ENCODE measurements around the gene OSBPL10.
"Not testable (repeated sequence)": the region's sequence is repeated elsewhere in the genome, so short reads cannot be mapped to it uniquely, and the experiment has no call there.

Gene OSBPL10

GRCh38 chr3:32004113-32004765 lies 23.2 kb upstream of the OSBPL10 start:
- H3K27me3 ChIP-seq (ENCODE audit: insufficient read depth, low read length): no peaks in the 10 kb centered on the region
- H3K9me3 ChIP-seq (ENCODE audit: insufficient read depth, low read depth, low read length): no peaks in the 10 kb centered on the region
- no peaks in the 10 kb centered on the region for H3K36me3 ChIP-seq (ENCODE audit: insufficient read depth, low read depth, low read length)
- no peak overlapping the region for H3K4me3 ChIP-seq (ENCODE audit: low read length)
- no peak overlapping the region for H3K27ac ChIP-seq (ENCODE audit: low read length)
- H3K9ac ChIP-seq (ENCODE audit: low read depth, low read length): no peak overlapping the region
- H3K4me1 ChIP-seq (ENCODE audit: insufficient read depth, low read length): peaks cover 17% of the 10 kb centered on the region; the same call in 1 of the 2 replicates

DNA sequence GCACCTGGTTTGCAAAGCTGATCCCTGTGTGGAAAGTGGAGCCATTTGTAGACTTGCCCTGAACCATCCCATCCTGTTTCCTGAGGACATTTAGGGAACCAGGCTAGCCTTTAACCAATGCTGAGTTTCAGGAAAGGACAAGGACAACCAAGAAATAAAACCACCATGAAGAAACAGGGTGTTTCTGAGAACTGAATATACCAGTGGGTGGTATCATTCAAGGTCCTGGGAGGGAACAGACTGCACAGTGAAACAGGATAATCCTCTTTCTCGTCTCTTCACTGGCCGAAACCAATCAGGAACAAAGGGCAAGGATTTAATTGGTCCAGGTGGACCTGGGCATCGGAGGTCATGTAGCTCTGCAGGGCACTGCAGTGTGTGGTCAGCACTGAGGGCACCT lies 22.3 kb upstream of the OSBPL10 start:
- no peak overlapping the region for H3K27ac ChIP-seq (ENCODE audit: low read length)
- no peaks in the 10 kb centered on the region for H3K27me3 ChIP-seq (ENCODE audit: insufficient read depth, low read length)
- no peaks in the 10 kb centered on the region for H3K9me3 ChIP-seq (ENCODE audit: insufficient read depth, low read depth, low read length)
- H3K36me3 ChIP-seq (ENCODE audit: insufficient read depth, low read depth, low read length): no peaks in the 10 kb centered on the region
- peaks cover 17% of the 10 kb centered on the region; the same call in 1 of the 2 replicates for H3K4me1 ChIP-seq (ENCODE audit: insufficient read depth, low read length)
- H3K4me3 ChIP-seq (ENCODE audit: low read length): 0 out of 2 replicates have a peak overlapping the region, but pooled peaks have one; percentile 16
- no peak overlapping the region for H3K9ac ChIP-seq (ENCODE audit: low read depth, low read length)

- no peak overlapping the region for H3K27ac ChIP-seq (ENCODE audit: low read length)
- H3K27me3 ChIP-seq (ENCODE audit: insufficient read depth, low read length): no peaks in the 10 kb centered on the region
- peaks cover 17% of the 10 kb centered on the region; the same call in 1 of the 2 replicates for H3K4me1 ChIP-seq (ENCODE audit: insufficient read depth, low read length)
- H3K9ac ChIP-seq (ENCODE audit: low read depth, low read length): no peak overlapping the region
- no peaks in the 10 kb centered on the region for H3K9me3 ChIP-seq (ENCODE audit: insufficient read depth, low read depth, low read length)
- H3K4me3 ChIP-seq (ENCODE audit: low read length): 0 out of 2 replicates have a peak overlapping the region, but pooled peaks have one; percentile 16
- H3K36me3 ChIP-seq (ENCODE audit: insufficient read depth, low read depth, low read length): no peaks in the 10 kb centered on the region
Measured at GRCh38 chr3:32002561-32003368, 21.7 kb upstream of the OSBPL10 start.

GRCh38 chr3:32000877-32001276 lies 19.8 kb upstream of the OSBPL10 start:
- Histone ChIP-seq H3K9ac (ENCODE audit: low read depth, low read length) (no peak overlapping the region), H3K4me1 (ENCODE audit: insufficient read depth, low read length) (peaks cover 17% of the 10 kb centered on the region; the same call in 1 of the 2 replicates), H3K27ac (ENCODE audit: low read length) (no peak overlapping the region), H3K4me3 (ENCODE audit: low read length) (no peak overlapping the region), H3K36me3 (ENCODE audit: insufficient read depth, low read depth, low read length) (no peaks in the 10 kb centered on the region), H3K9me3 (ENCODE audit: insufficient read depth, low read depth, low read length) (no peaks in the 10 kb centered on the region), H3K27me3 (ENCODE audit: insufficient read depth, low read length) (no peaks in the 10 kb centered on the region)

DNA sequence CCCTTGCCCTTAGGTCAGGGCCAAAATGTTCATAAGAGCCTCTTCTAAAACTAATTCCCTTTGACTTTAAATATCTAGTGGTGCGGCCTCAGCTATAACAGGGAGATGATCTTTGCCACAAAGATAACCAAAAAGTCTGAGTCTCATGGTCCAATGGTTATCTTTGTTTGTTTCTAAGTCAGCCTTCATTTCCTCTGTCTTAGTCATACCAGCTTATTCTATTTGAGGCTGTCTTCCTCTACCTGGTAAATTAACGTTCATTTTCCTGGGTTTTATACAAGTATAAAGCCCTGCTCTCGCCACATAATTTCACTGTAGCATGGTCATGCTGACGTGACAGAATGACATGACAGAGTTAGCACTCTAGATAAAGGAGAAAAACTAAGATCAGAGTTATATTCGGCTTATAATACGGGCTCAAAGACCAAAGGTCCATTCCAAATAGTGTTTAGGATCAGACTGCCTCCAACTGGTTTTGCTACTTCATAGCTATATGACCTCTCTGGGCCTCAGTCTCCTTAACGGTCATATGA lies 18.9 kb upstream of the OSBPL10 start:
- no peak overlapping the region for H3K4me3 ChIP-seq (ENCODE audit: low read length)
- H3K4me1 ChIP-seq (ENCODE audit: insufficient read depth, low read length): peaks cover 17% of the 10 kb centered on the region; the same call in 1 of the 2 replicates
- H3K36me3 ChIP-seq (ENCODE audit: insufficient read depth, low read depth, low read length): no peaks in the 10 kb centered on the region
- H3K27me3 ChIP-seq (ENCODE audit: insufficient read depth, low read length): no peaks in the 10 kb centered on the region
- H3K9me3 ChIP-seq (ENCODE audit: insufficient read depth, low read depth, low read length): no peaks in the 10 kb centered on the region
- H3K9ac ChIP-seq (ENCODE audit: low read depth, low read length): no peak overlapping the region
- H3K27ac ChIP-seq (ENCODE audit: low read length): no peak overlapping the region

GRCh38 chr3:31997500-31997899 lies 16.4 kb upstream of the OSBPL10 start:
- Histone ChIP-seq H3K27me3 (ENCODE audit: insufficient read depth, low read length) (no peaks in the 10 kb centered on the region), H3K9ac (ENCODE audit: low read depth, low read length) (no peak overlapping the region), H3K9me3 (ENCODE audit: insufficient read depth, low read depth, low read length) (no peaks in the 10 kb centered on the region; the same call in 1 of the 2 replicates), H3K27ac (ENCODE audit: low read length) (no peak overlapping the region), H3K4me1 (ENCODE audit: insufficient read depth, low read length) (peaks cover 4% of the 10 kb centered on the region; the same call in 1 of the 2 replicates), H3K4me3 (ENCODE audit: low read length) (no peak overlapping the region), H3K36me3 (ENCODE audit: insufficient read depth, low read depth, low read length) (no peaks in the 10 kb centered on the region)

GRCh38 chr3:31996195-31996594 lies 15.1 kb upstream of the OSBPL10 start:
- Histone ChIP-seq H3K9me3 (ENCODE audit: insufficient read depth, low read depth, low read length) (no peaks in the 10 kb centered on the region; the same call in 1 of the 2 replicates), H3K27ac (ENCODE audit: low read length) (no peak overlapping the region), H3K9ac (ENCODE audit: low read depth, low read length) (no peak overlapping the region), H3K27me3 (ENCODE audit: insufficient read depth, low read length) (no peaks in the 10 kb centered on the region), H3K4me1 (ENCODE audit: insufficient read depth, low read length) (no peaks in the 10 kb centered on the region), H3K36me3 (ENCODE audit: insufficient read depth, low read depth, low read length) (no peaks in the 10 kb centered on the region; the same call in 1 of the 2 replicates), H3K4me3 (ENCODE audit: low read length) (no peak overlapping the region)

GRCh38 chr3:31995026-31995425 lies 14.0 kb upstream of the OSBPL10 start:
- not testable (repeated sequence) for H3K27ac ChIP-seq (ENCODE audit: low read length); H3K9me3 ChIP-seq (ENCODE audit: insufficient read depth, low read depth, low read length); H3K27me3 ChIP-seq (ENCODE audit: insufficient read depth, low read length); H3K4me3 ChIP-seq (ENCODE audit: low read length); H3K36me3 ChIP-seq (ENCODE audit: insufficient read depth, low read depth, low read length); H3K4me1 ChIP-seq (ENCODE audit: insufficient read depth, low read length); H3K9ac ChIP-seq (ENCODE audit: low read depth, low read length)

DNA sequence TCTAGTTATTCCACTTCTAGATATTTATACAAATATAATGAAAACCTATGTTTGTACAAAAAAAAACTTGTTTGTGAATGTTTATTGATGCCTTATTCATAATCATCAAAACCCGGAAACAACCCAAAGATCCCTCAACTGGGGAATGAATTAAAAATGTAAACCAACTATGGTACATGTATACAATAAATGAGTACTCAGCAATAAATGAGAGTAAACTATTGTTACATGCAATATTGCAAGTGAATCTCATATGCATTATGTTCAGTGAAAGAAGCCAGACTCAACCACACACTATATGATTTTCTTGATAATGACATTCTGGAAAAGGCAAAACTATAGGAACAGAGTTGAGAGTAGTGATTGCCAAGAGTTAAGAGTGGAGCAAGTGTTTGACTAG lies 12.8 kb upstream of the OSBPL10 start:
- peaks cover 6% of the 10 kb centered on the region for H3K36me3 ChIP-seq (ENCODE audit: insufficient read depth, low read depth, low read length)
- no peaks in the 10 kb centered on the region for H3K4me1 ChIP-seq (ENCODE audit: insufficient read depth, low read length)
- no peak overlapping the region for H3K4me3 ChIP-seq (ENCODE audit: low read length)
- H3K9ac ChIP-seq (ENCODE audit: low read depth, low read length): no peak overlapping the region
- peaks cover 16% of the 10 kb centered on the region; the same call in 1 of the 2 replicates for H3K9me3 ChIP-seq (ENCODE audit: insufficient read depth, low read depth, low read length)
- no peaks in the 10 kb centered on the region for H3K27me3 ChIP-seq (ENCODE audit: insufficient read depth, low read length)
- no peak overlapping the region for H3K27ac ChIP-seq (ENCODE audit: low read length)

GRCh38 chr3:31992995-31993394 lies 11.9 kb upstream of the OSBPL10 start:
- not testable (repeated sequence) for H3K9ac ChIP-seq (ENCODE audit: low read depth, low read length); H3K27ac ChIP-seq (ENCODE audit: low read length); H3K27me3 ChIP-seq (ENCODE audit: insufficient read depth, low read length); H3K4me1 ChIP-seq (ENCODE audit: insufficient read depth, low read length); H3K4me3 ChIP-seq (ENCODE audit: low read length)
- peaks cover 13% of the 10 kb centered on the region for H3K36me3 ChIP-seq (ENCODE audit: insufficient read depth, low read depth, low read length)
- peaks cover 17% of the 10 kb centered on the region for H3K9me3 ChIP-seq (ENCODE audit: insufficient read depth, low read depth, low read length)

- H3K36me3 ChIP-seq (ENCODE audit: insufficient read depth, low read depth, low read length): peaks cover 14% of the 10 kb centered on the region
- no peaks in the 10 kb centered on the region for H3K4me1 ChIP-seq (ENCODE audit: insufficient read depth, low read length)
- no peak overlapping the region for H3K9ac ChIP-seq (ENCODE audit: low read depth, low read length)
- peaks cover 19% of the 10 kb centered on the region for H3K9me3 ChIP-seq (ENCODE audit: insufficient read depth, low read depth, low read length)
- no peak overlapping the region for H3K4me3 ChIP-seq (ENCODE audit: low read length)
- H3K27me3 ChIP-seq (ENCODE audit: insufficient read depth, low read length): no peaks in the 10 kb centered on the region
- H3K27ac ChIP-seq (ENCODE audit: low read length): no peak overlapping the region
Measured at GRCh38 chr3:31988271-31988670, 7.2 kb upstream of the OSBPL10 start.

Data from iPS-20b (cell line).